T-helper 2 cell treated with Interferon-gamma antibody and Interleukin-4, amounts not matched to agents 5 μg/mL and 100 μg/mL, for 36 hours (primary cell): ENCODE measurements around the gene KRTAP1-3.
"Not testable (repeated sequence)": the region's sequence is repeated elsewhere in the genome, so short reads cannot be mapped to it uniquely, and the experiment has no call there.

Experiments
- DNase-seq: peaks from one replicate; pipeline ENCODE4 v3.0.0; 2021; ENCODE audit warnings: low spot score
- H3K27ac Mint-ChIP-seq: one replicate; pipeline ENCODE4 v1.8.0; 2021; ENCODE audit warnings: mild to moderate bottlenecking, mixed read lengths
- H3K27me3 Mint-ChIP-seq: one replicate; pipeline ENCODE4 v1.8.0; 2021; ENCODE audit warnings: low read depth, mixed read lengths
- H3K36me3 Mint-ChIP-seq: one replicate; pipeline ENCODE4 v1.8.0; 2021; ENCODE audit warnings: low read depth, mixed read lengths
- H3K4me1 Mint-ChIP-seq: one replicate; pipeline ENCODE4 v1.8.0; 2021; ENCODE audit warnings: low read depth, mixed read lengths
- H3K4me3 Mint-ChIP-seq: one replicate; pipeline ENCODE4 v1.8.0; 2022; ENCODE audit warnings: mild to moderate bottlenecking, moderate library complexity, mixed read lengths
- H3K9me3 Mint-ChIP-seq: one replicate; pipeline ENCODE4 v1.8.0; 2021; ENCODE audit warnings: mixed read lengths

KRTAP1-3 gene

DNA sequence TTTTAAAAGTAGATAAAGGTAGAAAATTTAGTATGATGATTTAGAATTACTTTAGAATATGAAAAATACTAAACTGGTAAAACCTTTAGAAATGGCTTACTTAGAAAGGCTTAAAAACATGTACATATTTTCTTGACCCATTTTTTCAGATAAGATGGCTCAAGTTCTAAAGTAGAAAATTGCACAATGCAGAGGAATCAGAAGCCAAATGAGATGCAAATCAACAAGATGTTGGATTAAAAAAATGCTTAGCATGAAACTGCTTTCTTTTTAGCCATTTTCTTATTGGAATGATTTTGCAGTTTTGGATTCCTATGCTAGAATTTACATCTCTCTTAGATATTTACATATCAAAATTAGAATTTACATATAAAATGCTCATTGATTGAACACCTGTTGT, 24.2 kb downstream of the KRTAP1-3 start:
- H3K27ac Mint-ChIP-seq: no peak overlapping the region

DNA sequence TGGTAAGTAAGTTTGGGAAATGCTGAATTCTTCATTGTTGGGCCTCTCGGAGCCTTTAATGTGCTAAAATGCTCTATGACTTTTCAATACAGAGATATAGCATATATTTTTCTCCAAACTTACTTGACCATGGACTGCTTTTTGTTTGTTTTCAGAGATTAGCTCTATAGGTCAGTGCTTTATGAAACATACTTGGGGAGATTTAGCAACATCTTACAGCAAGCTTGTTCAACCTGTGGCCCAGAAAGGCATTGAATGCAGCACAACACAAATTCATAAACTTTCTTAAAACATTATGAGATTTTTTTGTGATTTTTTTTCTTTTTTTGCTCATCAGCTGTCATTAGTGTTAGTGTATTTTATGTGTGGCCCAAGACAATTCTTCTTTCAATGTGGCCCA, 24.7 kb downstream of the KRTAP1-3 start:
- no peaks in the 10 kb centered on the region for H3K36me3 Mint-ChIP-seq
- H3K27ac Mint-ChIP-seq: no peak overlapping the region
- no peak for DNase-seq
- no peaks in the 10 kb centered on the region for H3K9me3 Mint-ChIP-seq
- H3K27me3 Mint-ChIP-seq: peaks cover 11% of the 10 kb centered on the region
- no peaks in the 10 kb centered on the region for H3K4me1 Mint-ChIP-seq
- no peak overlapping the region for H3K4me3 Mint-ChIP-seq

More for the DNA sequence above, 24.2 kb downstream of the KRTAP1-3 start:
- H3K9me3 Mint-ChIP-seq: no peaks in the 10 kb centered on the region
- H3K36me3 Mint-ChIP-seq: no peaks in the 10 kb centered on the region
- H3K4me3 Mint-ChIP-seq: no peak overlapping the region
- no peaks in the 10 kb centered on the region for H3K4me1 Mint-ChIP-seq
- no peak for DNase-seq
- peaks cover 11% of the 10 kb centered on the region for H3K27me3 Mint-ChIP-seq

DNA sequence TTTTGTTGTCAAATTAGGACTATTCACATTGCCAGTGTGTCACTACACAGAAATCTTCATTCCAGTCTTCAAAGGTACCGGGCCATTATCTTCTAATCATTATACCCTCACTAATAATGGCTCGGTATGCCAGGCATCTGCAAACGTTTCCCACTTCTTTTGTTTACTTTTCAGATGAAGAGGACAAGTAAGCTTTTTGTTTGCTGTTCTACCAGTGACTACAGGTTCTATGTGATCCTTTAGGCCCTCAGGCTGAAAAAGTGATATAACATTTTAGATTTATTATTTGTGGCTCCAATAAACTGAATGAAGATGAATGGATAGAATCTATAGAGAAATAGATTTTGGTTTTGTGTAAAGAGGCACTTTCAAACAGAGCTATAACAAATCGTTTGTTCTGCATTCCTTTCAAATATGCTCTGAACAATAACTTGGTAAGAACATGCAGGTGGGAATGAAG, 25.3 kb downstream of the KRTAP1-3 start:
- H3K27ac Mint-ChIP-seq: no peak overlapping the region

DNA sequence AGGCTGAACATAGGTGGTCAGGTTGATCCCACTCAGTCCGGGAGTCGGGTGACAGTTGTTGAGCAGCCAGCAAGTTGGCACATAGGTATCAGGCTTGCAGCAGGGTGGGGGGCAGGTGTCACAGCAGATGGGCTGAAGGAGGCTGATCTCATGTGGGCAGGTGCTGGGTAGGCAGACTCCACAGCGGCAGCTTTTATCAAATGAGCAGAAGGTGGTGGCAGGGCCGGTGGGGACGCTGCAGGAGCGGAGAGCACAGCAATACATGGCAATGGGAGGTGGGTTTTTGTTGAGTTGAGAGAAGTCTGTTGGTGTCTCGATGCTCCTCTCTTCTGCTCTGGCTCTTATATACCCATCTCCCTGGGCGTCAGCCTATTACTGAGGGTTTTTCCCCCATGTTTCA, 25.9 kb downstream of the KRTAP1-3 start, which contains the start of gene KRTAP3-1:
TSS of gene KRTAP3-1 (minus strand) at position 318 of the 400 bp plus-strand sequence. CDS start at position 264, 54 bp downstream.
- Mint-ChIP-seq H3K36me3 (no peaks in the 10 kb centered on the region), H3K9me3 (no peaks in the 10 kb centered on the region), H3K4me1 (no peaks in the 10 kb centered on the region)

More for the DNA sequence above, 25.3 kb downstream of the KRTAP1-3 start:
- H3K27me3 Mint-ChIP-seq: peaks cover 11% of the 10 kb centered on the region
- no peak for DNase-seq
- H3K9me3 Mint-ChIP-seq: no peaks in the 10 kb centered on the region
- no peaks in the 10 kb centered on the region for H3K36me3 Mint-ChIP-seq
- H3K4me3 Mint-ChIP-seq: no peak overlapping the region
- no peaks in the 10 kb centered on the region for H3K4me1 Mint-ChIP-seq

DNA sequence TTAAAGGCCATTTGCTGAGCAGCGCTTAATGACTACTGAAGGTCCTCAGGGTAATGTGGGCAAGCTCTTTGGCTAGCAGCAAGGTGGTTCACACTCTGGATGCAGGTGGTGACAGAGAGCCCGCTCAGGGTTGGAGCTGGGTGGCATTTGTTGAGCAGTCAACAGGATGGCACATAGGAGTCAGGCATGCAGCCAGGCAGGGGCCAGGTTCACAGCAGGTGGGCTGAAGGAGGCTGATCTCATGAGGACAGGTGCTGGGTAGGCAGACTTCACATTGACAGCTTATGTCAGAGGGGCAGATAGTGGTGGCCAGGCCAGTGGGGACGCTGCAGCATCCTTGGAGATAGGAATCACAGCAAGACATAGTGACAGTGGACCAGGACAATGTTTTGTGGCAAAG, 30.3 kb downstream of the KRTAP1-3 start:
- Mint-ChIP-seq H3K4me1 (no peaks in the 10 kb centered on the region), H3K9me3 (no peaks in the 10 kb centered on the region), H3K4me3 (no peak overlapping the region), H3K27me3 (peaks cover 7% of the 10 kb centered on the region), H3K36me3 (no peaks in the 10 kb centered on the region), H3K27ac (no peak overlapping the region)
- no peak for DNase-seq

More for the DNA sequence above, 25.9 kb downstream of the KRTAP1-3 start, which contains the start of gene KRTAP3-1:
- Mint-ChIP-seq H3K27ac (no peak within 1 kb of the TSS), H3K27me3 (peaks cover 11% of the 10 kb centered on the region), H3K4me3 (no peak within 1 kb of the TSS)
- no peak for DNase-seq

DNA sequence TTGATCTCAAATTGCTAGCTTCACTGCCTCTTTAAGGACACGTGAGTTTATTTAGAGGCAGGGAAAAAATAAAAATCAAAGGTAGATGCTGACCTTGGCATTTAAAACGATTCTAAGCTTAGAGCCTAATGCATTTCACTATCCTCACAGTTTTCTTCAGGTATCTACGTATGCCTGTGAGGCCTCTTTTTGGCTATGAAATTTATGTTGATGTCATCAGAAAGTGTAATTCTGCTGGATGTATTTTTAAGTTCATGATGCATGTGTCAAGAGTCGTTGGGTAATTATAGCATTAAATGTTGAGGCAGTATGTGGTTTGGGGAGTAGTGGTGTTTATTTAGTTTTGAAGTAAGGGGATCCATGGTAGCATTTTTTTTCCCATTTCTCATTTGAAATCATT, 30.7 kb downstream of the KRTAP1-3 start:
- no peaks in the 10 kb centered on the region for H3K36me3 Mint-ChIP-seq
- H3K4me3 Mint-ChIP-seq: no peak overlapping the region
- DNase-seq: no peak
- no peak overlapping the region for H3K27ac Mint-ChIP-seq
- no peaks in the 10 kb centered on the region for H3K4me1 Mint-ChIP-seq
- H3K9me3 Mint-ChIP-seq: no peaks in the 10 kb centered on the region
- peaks cover 11% of the 10 kb centered on the region for H3K27me3 Mint-ChIP-seq

DNA sequence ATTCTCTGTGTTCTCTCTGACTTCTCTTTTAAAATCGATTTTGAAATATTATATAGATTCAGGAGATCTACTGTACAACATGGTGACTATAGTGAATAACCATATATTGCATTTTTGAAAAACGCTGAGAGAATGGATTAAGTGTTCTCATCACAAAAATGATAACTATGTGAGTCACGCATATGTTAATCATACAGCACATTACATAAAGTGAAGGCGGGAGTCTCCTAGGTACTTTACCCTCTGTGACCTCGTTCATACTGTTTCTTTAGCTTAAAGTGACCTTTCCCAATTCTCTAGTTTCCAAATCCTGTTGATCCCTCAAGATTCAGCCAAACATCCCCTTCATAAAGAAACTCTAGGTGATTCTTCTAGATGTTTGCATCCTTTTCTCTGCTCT, 31.9 kb downstream of the KRTAP1-3 start:
- Mint-ChIP-seq H3K27ac (no peak overlapping the region), H3K9me3 (no peaks in the 10 kb centered on the region), H3K36me3 (no peaks in the 10 kb centered on the region), H3K4me1 (no peaks in the 10 kb centered on the region), H3K27me3 (peaks cover 9% of the 10 kb centered on the region), H3K4me3 (no peak overlapping the region)
- DNase-seq: no peak

DNA sequence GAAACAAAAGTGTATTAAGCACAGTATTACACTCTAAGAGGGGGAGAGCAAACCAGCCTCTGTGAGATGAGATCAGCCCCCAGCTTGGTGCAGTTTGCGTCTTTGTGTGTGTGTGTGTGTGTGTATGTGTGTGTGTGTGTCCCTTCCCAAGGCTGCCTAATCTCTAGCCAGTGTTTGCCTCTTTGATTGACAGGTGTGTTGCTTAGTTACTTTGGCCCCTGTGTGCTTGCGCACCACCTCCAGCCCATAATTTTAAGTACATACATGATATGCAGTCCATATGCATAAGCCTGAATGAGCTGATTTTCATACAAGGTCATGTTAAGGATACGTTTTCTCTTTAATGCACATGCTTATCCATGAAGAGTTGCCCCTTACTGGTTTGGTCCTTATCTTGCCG, 32.9 kb downstream of the KRTAP1-3 start:
- H3K27me3 Mint-ChIP-seq: peaks cover 16% of the 10 kb centered on the region
- DNase-seq: no peak
- no peaks in the 10 kb centered on the region for H3K4me1 Mint-ChIP-seq
- H3K36me3 Mint-ChIP-seq: no peaks in the 10 kb centered on the region
- H3K4me3 Mint-ChIP-seq: no peak overlapping the region
- no peaks in the 10 kb centered on the region for H3K9me3 Mint-ChIP-seq
- H3K27ac Mint-ChIP-seq: no peak overlapping the region

DNA sequence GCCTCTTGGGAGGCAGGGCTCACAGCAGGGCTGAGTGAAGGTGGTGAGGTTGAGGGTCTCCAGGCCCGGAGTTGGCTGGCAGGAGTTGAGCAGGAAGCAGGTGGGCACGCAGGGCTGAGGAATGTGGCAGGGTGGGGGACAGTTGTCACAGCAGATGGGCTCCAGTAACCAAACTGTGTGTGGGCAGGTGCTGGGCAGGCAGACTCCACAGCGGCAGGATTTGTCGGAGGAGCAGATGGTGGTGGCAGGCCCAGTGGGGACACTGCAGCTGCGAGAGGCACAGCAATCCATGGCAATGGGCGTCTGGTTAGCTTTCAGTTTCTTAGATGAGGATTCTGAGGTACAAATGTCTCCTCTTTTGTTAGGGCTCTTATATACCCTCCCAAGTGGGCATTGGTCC, 35.1 kb downstream of the KRTAP1-3 start, which contains the start of gene KRTAP3-2:
TSS of gene KRTAP3-2 (minus strand) at position 344 of the 400 bp plus-strand sequence. CDS start at position 291, 53 bp downstream.
- H3K4me3 Mint-ChIP-seq, H3K4me1 Mint-ChIP-seq, H3K27ac Mint-ChIP-seq, H3K9me3 Mint-ChIP-seq, DNase-seq, H3K36me3 Mint-ChIP-seq: not testable (repeated sequence)
- H3K27me3 Mint-ChIP-seq: peaks cover 24% of the 10 kb centered on the region

DNA sequence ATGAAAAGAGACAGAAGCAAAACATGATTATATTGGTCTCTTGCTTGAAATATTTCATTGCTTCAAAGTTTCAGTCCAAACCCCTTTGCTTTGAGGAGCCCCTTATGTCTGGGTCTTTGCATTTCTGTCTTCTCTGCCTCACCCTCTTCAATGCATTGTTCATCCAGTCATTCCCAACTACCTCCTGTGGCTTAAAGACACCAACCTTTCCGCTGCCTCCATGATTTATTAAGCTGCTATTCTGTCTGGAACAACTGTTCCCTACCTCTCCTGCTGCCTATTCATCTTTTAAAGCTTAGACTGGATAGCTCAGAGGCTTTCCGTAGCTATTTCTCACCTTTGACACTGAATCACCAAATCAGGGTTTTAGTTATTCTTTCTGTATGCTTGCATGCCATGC, 37.3 kb downstream of the KRTAP1-3 start:
- Mint-ChIP-seq H3K27me3 (peaks cover 32% of the 10 kb centered on the region), H3K4me1 (no peaks in the 10 kb centered on the region), H3K36me3 (no peaks in the 10 kb centered on the region), H3K4me3 (no peak overlapping the region), H3K9me3 (no peaks in the 10 kb centered on the region), H3K27ac (no peak overlapping the region)
- no peak for DNase-seq

DNA sequence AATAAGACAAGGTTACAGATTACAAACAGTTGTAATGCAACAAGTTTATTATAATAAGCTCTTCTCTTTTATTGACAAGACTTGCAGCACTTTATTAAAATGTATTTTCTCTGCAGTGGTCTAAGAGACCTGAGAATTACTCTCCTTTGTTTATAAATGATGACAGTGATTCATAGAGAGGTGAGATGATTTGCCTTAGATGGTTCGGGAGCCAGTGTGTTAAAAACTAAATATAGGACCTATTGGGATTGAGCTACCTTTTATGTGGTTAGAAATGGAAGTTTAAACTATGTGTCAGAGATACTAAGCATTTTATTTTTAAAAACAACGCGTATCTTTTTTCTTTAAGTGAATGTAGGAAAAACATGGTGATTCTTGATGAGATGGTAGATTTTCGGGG, 37.8 kb downstream of the KRTAP1-3 start:
- Mint-ChIP-seq H3K36me3 (no peaks in the 10 kb centered on the region), H3K27ac (no peak overlapping the region), H3K4me3 (no peak overlapping the region), H3K9me3 (no peaks in the 10 kb centered on the region), H3K4me1 (no peaks in the 10 kb centered on the region), H3K27me3 (peaks cover 35% of the 10 kb centered on the region)
- no peak for DNase-seq

DNA sequence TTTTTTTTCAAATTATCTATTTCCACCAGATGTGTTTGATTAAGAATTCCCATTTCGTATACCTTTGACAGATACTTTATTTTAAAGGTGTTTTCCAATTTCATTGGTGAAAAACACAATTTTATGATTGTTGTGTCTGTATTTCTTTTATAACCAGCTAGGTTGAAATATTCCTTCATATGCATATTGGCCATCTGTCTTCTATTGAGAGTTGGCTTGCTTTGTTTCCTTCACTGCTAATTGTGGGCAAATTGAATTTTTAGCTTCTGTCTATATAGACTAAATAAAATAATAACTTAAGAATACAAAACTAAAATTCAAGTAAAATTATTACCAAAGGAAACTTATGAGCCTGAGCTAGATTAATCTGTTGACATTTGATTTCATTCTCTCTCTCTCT, 39.6 kb downstream of the KRTAP1-3 start:
- peaks cover 37% of the 10 kb centered on the region for H3K27me3 Mint-ChIP-seq
- H3K27ac Mint-ChIP-seq: no peak overlapping the region
- no peaks in the 10 kb centered on the region for H3K9me3 Mint-ChIP-seq

DNA sequence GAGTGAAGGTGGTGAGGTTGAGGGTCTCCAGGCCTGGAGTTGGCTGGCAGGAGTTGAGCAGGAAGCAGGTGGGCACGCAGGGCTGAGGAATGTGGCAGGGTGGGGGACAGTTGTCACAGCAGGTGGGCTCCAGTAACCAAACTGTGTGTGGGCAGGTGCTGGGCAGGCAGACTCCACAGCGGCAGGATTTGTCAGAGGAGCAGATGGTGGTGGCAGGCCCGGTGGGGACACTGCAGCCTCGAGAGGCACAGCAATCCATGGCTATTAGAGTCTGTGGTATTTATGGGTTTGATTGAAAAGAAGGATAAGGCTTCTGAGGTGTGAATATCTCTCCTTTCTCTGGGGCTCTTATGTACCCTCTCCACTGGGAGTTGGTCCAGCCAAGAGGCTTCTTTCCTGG, 40.8 kb downstream of the KRTAP1-3 start, which contains the start of gene KRTAP3-3:
TSS of gene KRTAP3-3 (minus strand) at position 326 of the 400 bp plus-strand sequence. CDS start at position 259, 67 bp downstream.
- Mint-ChIP-seq H3K9me3 (no peaks in the 10 kb centered on the region), H3K27me3 (peaks cover 34% of the 10 kb centered on the region), H3K4me3 (no peak within 1 kb of the TSS), H3K36me3 (no peaks in the 10 kb centered on the region), H3K27ac (no peak within 1 kb of the TSS), H3K4me1 (no peaks in the 10 kb centered on the region)
- no peak for DNase-seq

More for the DNA sequence above, 39.6 kb downstream of the KRTAP1-3 start:
- Mint-ChIP-seq H3K4me1 (no peaks in the 10 kb centered on the region), H3K4me3 (no peak overlapping the region), H3K36me3 (no peaks in the 10 kb centered on the region)
- no peak for DNase-seq

DNA sequence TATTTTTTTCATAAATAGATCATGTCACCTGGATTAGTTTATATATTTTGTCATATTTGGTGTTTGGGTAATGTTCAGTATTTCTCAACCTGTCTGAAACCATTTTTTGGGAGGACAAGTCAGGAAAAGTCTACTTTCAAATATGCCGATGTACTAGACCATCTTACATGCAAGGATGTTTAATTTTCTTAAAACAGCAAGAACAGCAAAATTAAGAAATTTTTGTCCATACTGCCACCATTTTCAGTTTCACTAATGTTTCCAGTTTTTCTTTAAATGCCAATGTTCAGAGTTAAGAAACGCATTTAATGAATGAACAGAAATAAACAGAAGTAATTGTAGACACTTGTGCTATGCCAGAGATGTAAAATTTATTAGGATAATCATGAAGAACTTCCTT, 41.6 kb downstream of the KRTAP1-3 start:
- Mint-ChIP-seq H3K9me3 (no peaks in the 10 kb centered on the region), H3K27me3 (peaks cover 34% of the 10 kb centered on the region), H3K4me1 (no peaks in the 10 kb centered on the region), H3K27ac (no peak overlapping the region), H3K36me3 (no peaks in the 10 kb centered on the region), H3K4me3 (no peak overlapping the region)
- DNase-seq: no peak

DNA sequence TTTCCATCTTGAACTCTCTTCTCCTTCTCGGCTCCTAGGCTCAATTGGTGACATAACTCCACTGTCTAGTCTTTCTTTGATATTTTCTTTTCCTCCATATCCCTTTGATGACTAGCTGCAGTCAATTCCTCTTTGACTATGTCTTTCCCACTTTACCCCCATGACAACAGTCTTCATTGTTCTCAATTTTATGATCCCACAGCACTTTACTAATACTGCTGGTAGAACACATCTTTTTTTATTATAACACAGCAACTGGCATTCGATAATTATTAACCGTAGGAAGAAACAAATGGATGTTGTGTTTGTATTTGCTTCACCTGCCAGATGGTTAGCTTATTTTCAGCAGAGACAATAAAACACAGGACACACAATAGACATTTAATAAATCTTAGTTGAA, 42.0 kb downstream of the KRTAP1-3 start:
- no peak overlapping the region for H3K4me3 Mint-ChIP-seq
- H3K36me3 Mint-ChIP-seq: no peaks in the 10 kb centered on the region
- DNase-seq: no peak
- no peak overlapping the region for H3K27ac Mint-ChIP-seq
- H3K4me1 Mint-ChIP-seq: no peaks in the 10 kb centered on the region
- peaks cover 35% of the 10 kb centered on the region for H3K27me3 Mint-ChIP-seq
- no peaks in the 10 kb centered on the region for H3K9me3 Mint-ChIP-seq
